Measurements from ENCODE around the gene SPTAN1. TPM values are rescaled to one million over a fixed set of nuclear protein-coding genes. Genes with fewer than 3 reads are reported as not detected.
"Not testable (repeated sequence)": the region's sequence is repeated elsewhere in the genome, so short reads cannot be mapped to it uniquely, and the experiment has no call there.

Gene SPTAN1
- total RNA-seq, 1 experiment from 2014 or later: 229 TPM

- no peak for TF ChIP-seq SIN3A (IDR thresholded peaks at IDR 0.05; ENCODE audit: borderline replicate concordance, insufficient read depth, low read depth, low read length)
- TF ChIP-seq, protein P1, sequence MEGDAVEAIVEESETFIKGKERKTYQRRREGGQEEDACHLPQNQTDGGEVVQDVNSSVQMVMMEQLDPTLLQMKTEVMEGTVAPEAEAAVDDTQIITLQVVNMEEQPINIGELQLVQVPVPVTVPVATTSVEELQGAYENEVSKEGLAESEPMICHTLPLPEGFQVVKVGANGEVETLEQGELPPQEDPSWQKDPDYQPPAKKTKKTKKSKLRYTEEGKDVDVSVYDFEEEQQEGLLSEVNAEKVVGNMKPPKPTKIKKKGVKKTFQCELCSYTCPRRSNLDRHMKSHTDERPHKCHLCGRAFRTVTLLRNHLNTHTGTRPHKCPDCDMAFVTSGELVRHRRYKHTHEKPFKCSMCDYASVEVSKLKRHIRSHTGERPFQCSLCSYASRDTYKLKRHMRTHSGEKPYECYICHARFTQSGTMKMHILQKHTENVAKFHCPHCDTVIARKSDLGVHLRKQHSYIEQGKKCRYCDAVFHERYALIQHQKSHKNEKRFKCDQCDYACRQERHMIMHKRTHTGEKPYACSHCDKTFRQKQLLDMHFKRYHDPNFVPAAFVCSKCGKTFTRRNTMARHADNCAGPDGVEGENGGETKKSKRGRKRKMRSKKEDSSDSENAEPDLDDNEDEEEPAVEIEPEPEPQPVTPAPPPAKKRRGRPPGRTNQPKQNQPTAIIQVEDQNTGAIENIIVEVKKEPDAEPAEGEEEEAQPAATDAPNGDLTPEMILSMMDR (IDR thresholded peaks at IDR 0.05): no peak
- no peak for TF ChIP-seq TCF7L2 (IDR thresholded peaks at IDR 0.05; ENCODE audit: low read depth, low read length)
- TF ChIP-seq POLR2AphosphoS5 (IDR thresholded peaks at IDR 0.05; ENCODE audit: low read depth, low read length): no peak
- TF ChIP-seq REST (IDR thresholded peaks at IDR 0.05; ENCODE audit: insufficient read depth in 1 of 2, low read depth in 2 of 2, low read length in 1 of 2): no peak
- no peaks in the 10 kb centered on the region; the same call in 1 of the 2 replicates for H3K36me3 ChIP-seq (ENCODE audit: control insufficient read depth, insufficient read depth, low read length)
- ChIA-PET POLR2A (no interaction called here), CTCF (no interaction called here)
- no peaks in the 10 kb centered on the region for H3K9me3 ChIP-seq (ENCODE audit: control insufficient read depth, insufficient read depth, low read depth, low read length)
- intact Hi-C loops (cut with micrococcal nuclease; ENCODE audit: unreplicated experiment) (no loop called here), in situ Hi-C loops (cut with HindIII; ENCODE audit: low pct_unique_long_range_greater_than_20kb, low sequenced_read_pairs) (no loop called here)
- ATAC-seq: no peak
- DNase-seq (ENCODE audit: low read depth, low spot score): no peak
- no TSS peak for BruUV-seq (replicated peaks)
- H3K4me3 ChIP-seq (ENCODE audit: low read depth in 2 of 2, low read length in 2 of 2): no peak overlapping the region
- H3K27me3 ChIP-seq (ENCODE audit: control insufficient read depth, insufficient read depth, low read length): no peaks in the 10 kb centered on the region
- peak overlapping the region; percentile 97; the same call in 1 of the 2 replicates for H3K27ac ChIP-seq (ENCODE audit: low read length)
- peaks cover 3% of the 10 kb centered on the region; the same call in 1 of the 2 replicates for H3K4me1 ChIP-seq (ENCODE audit: control insufficient read depth, insufficient read depth, low read length)
These were observed 105.4 kb downstream of the SPTAN1 start for GRCh38 chr9:128657796-128658195.

- ATAC-seq; CTCF ChIA-PET; H3K27ac ChIP-seq (ENCODE audit: low read length); H3K27me3 ChIP-seq (ENCODE audit: control insufficient read depth, insufficient read depth, low read length); H3K4me3 ChIP-seq (ENCODE audit: low read depth in 2 of 2, low read length in 2 of 2); H3K4me1 ChIP-seq (ENCODE audit: control insufficient read depth, insufficient read depth, low read length); in situ Hi-C loops (cut with HindIII; ENCODE audit: low pct_unique_long_range_greater_than_20kb, low sequenced_read_pairs); intact Hi-C loops (cut with micrococcal nuclease; ENCODE audit: unreplicated experiment); BruUV-seq (replicated peaks); DNase-seq (ENCODE audit: low read depth, low spot score); H3K9me3 ChIP-seq (ENCODE audit: control insufficient read depth, insufficient read depth, low read depth, low read length); H3K36me3 ChIP-seq (ENCODE audit: control insufficient read depth, insufficient read depth, low read length); POLR2A ChIA-PET: not testable (repeated sequence)
These were observed 114.1 kb downstream of the SPTAN1 start for GRCh38 chr9:128666481-128666941.

- DNase-seq (ENCODE audit: low read depth, low spot score) (no peak), ATAC-seq (no peak)
- no peaks in the 10 kb centered on the region for H3K9me3 ChIP-seq (ENCODE audit: control insufficient read depth, insufficient read depth, low read depth, low read length)
- no peak overlapping the region for H3K27ac ChIP-seq (ENCODE audit: low read length)
- H3K4me1 ChIP-seq (ENCODE audit: control insufficient read depth, insufficient read depth, low read length): no peaks in the 10 kb centered on the region
- H3K36me3 ChIP-seq (ENCODE audit: control insufficient read depth, insufficient read depth, low read length): no peaks in the 10 kb centered on the region
- intact Hi-C loops (cut with micrococcal nuclease; ENCODE audit: unreplicated experiment): no loop called here
- no peak overlapping the region for H3K4me3 ChIP-seq (ENCODE audit: low read depth in 2 of 2, low read length in 2 of 2)
- in situ Hi-C loops (cut with HindIII; ENCODE audit: low pct_unique_long_range_greater_than_20kb, low sequenced_read_pairs): no loop called here
- no TSS peak for BruUV-seq (replicated peaks)
- no peaks in the 10 kb centered on the region for H3K27me3 ChIP-seq (ENCODE audit: control insufficient read depth, insufficient read depth, low read length)
- TF ChIP-seq TCF7L2 (IDR thresholded peaks at IDR 0.05; ENCODE audit: low read depth, low read length) (no peak), SIN3A (IDR thresholded peaks at IDR 0.05; ENCODE audit: borderline replicate concordance, insufficient read depth, low read depth, low read length) (no peak), POLR2AphosphoS5 (IDR thresholded peaks at IDR 0.05; ENCODE audit: low read depth, low read length) (no peak), REST (IDR thresholded peaks at IDR 0.05; ENCODE audit: insufficient read depth in 1 of 2, low read depth in 2 of 2, low read length in 1 of 2) (no peak)
- TF ChIP-seq, protein P1 (IDR thresholded peaks at IDR 0.05): no peak
- ChIA-PET CTCF (no interaction called here), POLR2A (no interaction called here)
These were observed 117.4 kb downstream of the SPTAN1 start for GRCh38 chr9:128669786-128670185.
